H9 (cell line): Measurements from ENCODE around the gene AGBL4. TPM values are rescaled to one million over a fixed set of nuclear protein-coding genes. Genes with fewer than 3 reads are reported as not detected.

Experiments
- DNase-seq: peaks from one replicate; pipeline ENCODE4 v3.0.0-alpha.2; 2017
- H2AFZ ChIP-seq: one replicate; pipeline ENCODE4 v1.6.1; 2013; ENCODE audit warnings: mild to moderate bottlenecking, low read length, control low read depth, moderate library complexity
- H2AK5ac ChIP-seq: 2 replicates; pipeline ENCODE4 v1.6.1; 2013; ENCODE audit warnings: low read length, control low read depth, mixed read lengths; ENCODE audit not compliant: insufficient read length
- H2BK120ac ChIP-seq: one replicate; pipeline ENCODE4 v1.6.1; 2013; ENCODE audit warnings: low read depth, mild to moderate bottlenecking, low read length, control low read depth, inconsistent platforms; ENCODE audit not compliant: poor library complexity, severe bottlenecking
- H2BK12ac ChIP-seq: 2 replicates; pipeline ENCODE4 v1.6.1; 2013; ENCODE audit warnings: low read length, control low read depth, mixed read lengths, low read depth; ENCODE audit not compliant: insufficient read length
- H2BK15ac ChIP-seq: 2 replicates; pipeline ENCODE4 v1.6.1; 2013; ENCODE audit warnings: low read depth, low read length, control low read depth
- H2BK20ac ChIP-seq: one replicate; pipeline ENCODE4 v1.6.1; 2013; ENCODE audit warnings: low read depth, mild to moderate bottlenecking, low read length, control low read depth, inconsistent platforms; ENCODE audit not compliant: poor library complexity, severe bottlenecking
- H2BK5ac ChIP-seq: 2 replicates; pipeline ENCODE4 v1.6.1; 2013; ENCODE audit warnings: low read length, control low read depth, mixed read lengths; ENCODE audit not compliant: insufficient read length
- H3K14ac ChIP-seq: 2 replicates; pipeline ENCODE4 v1.6.1; 2013; ENCODE audit warnings: low read length, control low read depth; ENCODE audit not compliant: insufficient read depth
- H3K18ac ChIP-seq: 2 replicates; pipeline ENCODE4 v1.6.1; 2013; ENCODE audit warnings: low read depth, mild to moderate bottlenecking, mixed read lengths, low read length, control low read depth; ENCODE audit not compliant: insufficient read length
- H3K23ac ChIP-seq: 2 replicates; pipeline ENCODE4 v1.6.1; 2013; ENCODE audit warnings: low read length, control low read depth, mixed read lengths, low read depth; ENCODE audit not compliant: insufficient read length
- H3K23me2 ChIP-seq: 2 replicates; pipeline ENCODE4 v1.6.1; 2013; ENCODE audit warnings: low read depth, mild to moderate bottlenecking, mixed read lengths, low read length, control low read depth; ENCODE audit not compliant: insufficient read length, poor library complexity, severe bottlenecking
- H3K27ac ChIP-seq: 2 replicates; pipeline ENCODE4 v1.5.1; 2013; ENCODE audit warnings: low read length, control low read depth, mixed read lengths, low read depth; ENCODE audit not compliant: insufficient read length
- H3K27me3 ChIP-seq: 2 replicates; pipeline ENCODE4 v1.6.1; 2013; ENCODE audit warnings: low read length, control low read depth, inconsistent platforms; ENCODE audit not compliant: insufficient read depth
- H3K4ac ChIP-seq: 2 replicates; pipeline ENCODE4 v1.6.1; 2013; ENCODE audit warnings: low read depth, mild to moderate bottlenecking, control low read depth, inconsistent platforms, low read length, moderate library complexity
- H3K4me1 ChIP-seq: 2 replicates; pipeline ENCODE4 v1.6.1; 2013; ENCODE audit warnings: low read length, control low read depth, inconsistent platforms; ENCODE audit not compliant: insufficient read depth
- H3K4me2 ChIP-seq: 2 replicates; pipeline ENCODE4 v1.6.1; 2013; ENCODE audit warnings: low read length, control low read depth, mixed read lengths; ENCODE audit not compliant: insufficient read length, insufficient read depth
- H3K56ac ChIP-seq: 2 replicates; pipeline ENCODE4 v1.6.1; 2013; ENCODE audit warnings: low read depth, mild to moderate bottlenecking, mixed read lengths, low read length, control low read depth; ENCODE audit not compliant: insufficient read length
- H3K79me1 ChIP-seq: 2 replicates; pipeline ENCODE4 v1.6.1; 2013; ENCODE audit warnings: low read depth, mild to moderate bottlenecking, moderate library complexity, low read length, control low read depth, inconsistent platforms; ENCODE audit not compliant: insufficient read depth, poor library complexity, severe bottlenecking
- H3K79me2 ChIP-seq: 2 replicates; pipeline ENCODE4 v1.6.1; 2013; ENCODE audit warnings: low read length, control low read depth, inconsistent platforms; ENCODE audit not compliant: insufficient read depth
- H3K9ac ChIP-seq: 2 replicates; pipeline ENCODE4 v1.6.1; 2013; ENCODE audit warnings: low read length, control low read depth, mixed read lengths; ENCODE audit not compliant: insufficient read length; ENCODE audit errors: extremely low read depth
- H3K9me3 ChIP-seq: one replicate; pipeline ENCODE4 v1.6.1; 2013; ENCODE audit warnings: low read depth, low read length, inconsistent platforms; ENCODE audit not compliant: control insufficient read depth
- H3T11ph ChIP-seq: one replicate; pipeline ENCODE4 v1.6.1; 2013; ENCODE audit warnings: mild to moderate bottlenecking, low read length, control low read depth, inconsistent platforms
- H4K20me1 ChIP-seq: one replicate; pipeline ENCODE4 v1.6.1; 2013; ENCODE audit not compliant: control insufficient read depth, insufficient read length, insufficient read depth
- H4K5ac ChIP-seq: 2 replicates; pipeline ENCODE4 v1.6.1; 2013; ENCODE audit warnings: low read depth, mild to moderate bottlenecking, mixed read lengths, low read length, control low read depth; ENCODE audit not compliant: insufficient read length
- H4K8ac ChIP-seq: replicated peaks from 2 replicates; pipeline ENCODE4 v1.6.1; 2013; ENCODE audit warnings: low read length, control low read depth, mixed read lengths, low read depth; ENCODE audit not compliant: insufficient read length
- H4K91ac ChIP-seq: 2 replicates; pipeline ENCODE4 v1.6.1; 2013; ENCODE audit warnings: low read depth, mild to moderate bottlenecking, moderate library complexity, mixed read lengths, low read length, control low read depth; ENCODE audit not compliant: insufficient read length
- H3K27ac Mint-ChIP-seq, 3 experiments: 2 replicates in 2 of 3; 3 replicates in 1 of 3; pipeline ENCODE4 v1.8.0; 2020 to 2021; ENCODE audit warnings: mixed read lengths in 3 of 3, mild to moderate bottlenecking in 1 of 3, moderate library complexity in 1 of 3
- H3K27me3 Mint-ChIP-seq: 2 replicates; pipeline ENCODE4 v1.8.0; 2021; ENCODE audit warnings: low read depth, mild to moderate bottlenecking, moderate library complexity, mixed read lengths
- H3K36me3 Mint-ChIP-seq, 3 experiments: 2 replicates in 2 of 3; 3 replicates in 1 of 3; pipeline ENCODE4 v1.8.0; 2020 to 2021; ENCODE audit warnings: low read depth in 3 of 3, mixed read lengths in 3 of 3; ENCODE audit not compliant: insufficient read depth in 1 of 3
- H3K4me1 Mint-ChIP-seq, 2 experiments: 2 replicates each; pipeline ENCODE4 v1.8.0; 2020; ENCODE audit warnings: mixed read lengths in 2 of 2
- H3K4me3 Mint-ChIP-seq, 2 experiments: 2 replicates in 1 of 2; 3 replicates in 1 of 2; pipeline ENCODE4 v1.8.0; 2020 to 2021; ENCODE audit warnings: mild to moderate bottlenecking in 2 of 2, mixed read lengths in 2 of 2, moderate library complexity in 1 of 2
- H3K9me3 Mint-ChIP-seq, 2 experiments: 2 replicates in 1 of 2; 3 replicates in 1 of 2; pipeline ENCODE4 v1.8.0; 2020; ENCODE audit warnings: mild to moderate bottlenecking in 2 of 2, mixed read lengths in 2 of 2, moderate library complexity in 1 of 2
- CTCF ChIP-seq: fragments of 200-600 bp; sonication (generic); conservative IDR thresholded peaks from 3 replicates; pipeline ENCODE4 v1.8.0; 2021; ENCODE audit warnings: antibody characterized with exemption, mild to moderate bottlenecking
- WGBS: extraction: QIAGEN DNeasy Blood & Tissue Kit; methylation state at CpG from one replicate; pipeline ENCODE4 v1.1.7; 2013; ENCODE audit warnings: missing lambda C conversion rate, low lambda C conversion rate, mixed read lengths; ENCODE audit not compliant: insufficient read length; ENCODE audit errors: extremely low coverage; 5-methylcytosine and 5-hydroxymethylcytosine counted together
- total RNA-seq: library from RNA; stranded (reverse); gene quantifications from 2 replicates; pipeline ENCODE4 v1.2.1, GENCODE V29; 2021

Gene AGBL4
- total RNA-seq, 1 experiment from 2014 or later, result not detected

GRCh38 chr1:48848035-48848434, 1175.7 kb downstream of the AGBL4 start:
- no peaks in the 10 kb centered on the region for H3K27me3 ChIP-seq
- no peak overlapping the region for H3K56ac ChIP-seq
- H2BK120ac ChIP-seq, result no peak overlapping the region
- no peak overlapping the region for H2AFZ ChIP-seq
- H3K9ac ChIP-seq, result no peak overlapping the region
- Mint-ChIP-seq H3K27ac (no peak overlapping the region), H3K4me3 (no peak overlapping the region), H3K4me1 (peaks cover 4% of the 10 kb centered on the region in 2 experiments), H3K9me3 (no peaks in the 10 kb centered on the region), H3K36me3 (no peaks in the 10 kb centered on the region), H3K27me3 (no peaks in the 10 kb centered on the region; the same call in 1 of the 2 replicates)
- no peak overlapping the region for H2BK15ac ChIP-seq
- WGBS, result no CpG with 5 or more reads among the region's 2 CpGs
- H4K20me1 ChIP-seq, result no peaks in the 10 kb centered on the region
- H2AK5ac ChIP-seq, result no peak overlapping the region
- DNase-seq, result no peak
- H3K4ac ChIP-seq, result no peak overlapping the region
- no peak for TF ChIP-seq CTCF
- no peak overlapping the region for H4K8ac ChIP-seq
- no peak overlapping the region for H2BK5ac ChIP-seq
- no peak overlapping the region for H3K14ac ChIP-seq
- no peaks in the 10 kb centered on the region for H3K4me1 ChIP-seq
- no peak overlapping the region for H3K23ac ChIP-seq
- H3K27ac ChIP-seq, result no peak overlapping the region
- no peaks in the 10 kb centered on the region for H3K79me1 ChIP-seq
- H2BK20ac ChIP-seq, result no peak overlapping the region
- no peaks in the 10 kb centered on the region for H3K9me3 ChIP-seq
- H4K5ac ChIP-seq, result no peak overlapping the region
- H3K23me2 ChIP-seq, result no peaks in the 10 kb centered on the region
- no peak overlapping the region for H4K91ac ChIP-seq
- H3K18ac ChIP-seq, result no peak overlapping the region
- no peaks in the 10 kb centered on the region for H3K79me2 ChIP-seq
- H2BK12ac ChIP-seq, result no peak overlapping the region
- no peak overlapping the region for H3K4me2 ChIP-seq
- H3T11ph ChIP-seq, result no peak overlapping the region
